HuH-7 (cell line): Measurements from ENCODE around the gene TMC3.

Experiments used
- DNase-seq: peaks from one replicate; pipeline ENCODE4 v3.0.0; 2011; ENCODE audit warnings: low spot score

Gene TMC3

GRCh38 chr15:81297603-81298575 lies 76.1 kb downstream of the TMC3 start:
- no peak for DNase-seq

- no peak for DNase-seq
These were observed 76.9 kb downstream of the TMC3 start for GRCh38 chr15:81297147-81297572.

GRCh38 chr15:81296673-81297072 lies 77.3 kb downstream of the TMC3 start:
- DNase-seq = no peak

- no peak for DNase-seq
These were observed 77.8 kb downstream of the TMC3 start for GRCh38 chr15:81296186-81296585.

GRCh38 chr15:81295486-81296121 lies 78.4 kb downstream of the TMC3 start:
- DNase-seq = no peak

- no peak for DNase-seq
These were observed 79.5 kb downstream of the TMC3 start for GRCh38 chr15:81294516-81294880.

GRCh38 chr15:81293728-81294515 lies 80.1 kb downstream of the TMC3 start:
- DNase-seq = no peak

GRCh38 chr15:81292523-81293001 lies 81.5 kb downstream of the TMC3 start:
- no peak for DNase-seq

GRCh38 chr15:81291916-81292522 lies 82.0 kb downstream of the TMC3 start:
- DNase-seq = no peak

- DNase-seq = no peak
These were observed 84.1 kb downstream of the TMC3 start for GRCh38 chr15:81289910-81290309.

GRCh38 chr15:81288616-81289015 lies 85.4 kb downstream of the TMC3 start:
- no peak for DNase-seq

GRCh38 chr15:81288040-81288439 lies 86.0 kb downstream of the TMC3 start:
- no peak for DNase-seq

GRCh38 chr15:81286621-81287121 lies 87.3 kb downstream of the TMC3 start:
- DNase-seq = no peak

GRCh38 chr15:81285461-81285860 lies 88.6 kb downstream of the TMC3 start:
- DNase-seq = no peak

GRCh38 chr15:81284256-81285031 lies 89.6 kb downstream of the TMC3 start:
- DNase-seq = no peak

GRCh38 chr15:81282911-81283310 lies 91.1 kb downstream of the TMC3 start:
- DNase-seq = no peak

GRCh38 chr15:81282606-81282895 lies 91.5 kb downstream of the TMC3 start:
- no peak for DNase-seq

GRCh38 chr15:81281766-81282605 lies 92.0 kb downstream of the TMC3 start:
- DNase-seq = no peak

GRCh38 chr15:81281456-81281735 lies 92.6 kb downstream of the TMC3 start:
- no peak for DNase-seq
